SK-N-SH (cell line): ENCODE results near the gene UBAC2. TPM values are rescaled to one million over a fixed set of nuclear protein-coding genes. Genes with fewer than 3 reads are reported as not detected.
A peak's percentile ranks its signal among the peaks of the same experiment; 100 is the strongest.

Experiments used
- CTCF ChIA-PET: fragments of 300-600, 350-600 bp; formaldehyde crosslinking; extraction: SDS; loops from one replicate; lab custom pipeline; 2021; lab: Yijun Ruan, JAX
- POLR2A ChIA-PET: fragments of 350-600 bp; sonication (Branson Sonifier 250); formaldehyde crosslinking; extraction: SDS; loops from one replicate; lab custom pipeline; 2020; ENCODE audit warnings: antibody characterized with exemption, inconsistent platforms; lab: Yijun Ruan, JAX
- DNase-seq: peaks from one replicate; pipeline ENCODE4 v3.0.0; 2012
- H2AFZ ChIP-seq: fragments of 200-600 bp; sonication (generic); 2 replicates; pipeline ENCODE4 v1.8.1; 2016; ENCODE audit warnings: antibody characterized with exemption, mild to moderate bottlenecking, low read depth
- H3F3A ChIP-seq: fragments of 200-600 bp; sonication (generic); replicated peaks from 2 replicates; pipeline ENCODE3; 2016; ENCODE audit warnings: antibody characterized with exemption, mild to moderate bottlenecking; ENCODE audit not compliant: insufficient read depth
- H3K27ac ChIP-seq, 2 experiments: fragments of 200-500 bp in 1 of 2; fragments of 200-600 bp in 1 of 2; sonication (Bioruptor generic) in 1 of 2; sonication (generic), shearing (Covaris generic) in 1 of 2; 2 replicates each; pipeline versions ENCODE4 v1.5.1 to v1.6.1; 2014 to 2016; ENCODE audit warnings: low read depth in 2 of 2, inconsistent platforms in 1 of 2, low read length in 1 of 2, mild to moderate bottlenecking in 1 of 2, mixed read lengths in 1 of 2
- H3K27me3 ChIP-seq: fragments of 200-600 bp; sonication (generic), shearing (Covaris generic); 2 replicates; pipeline ENCODE4 v1.6.1; 2016; ENCODE audit warnings: mixed run types; ENCODE audit not compliant: insufficient read depth
- H3K36me3 ChIP-seq, 2 experiments: fragments of 200-500 bp in 1 of 2; fragments of 200-600 bp in 1 of 2; sonication (Bioruptor generic) in 1 of 2; sonication (generic) in 1 of 2; replicated peaks in 1 of 2; 2 replicates each; pipeline versions ENCODE3 to v1.5.1; 2014 to 2016; ENCODE audit warnings: low read length in 1 of 2, mild to moderate bottlenecking in 1 of 2; ENCODE audit not compliant: insufficient read depth in 2 of 2, control insufficient read depth in 1 of 2
- H3K4me1 ChIP-seq, 2 experiments: fragments of 200-500 bp in 1 of 2; fragments of 200-600 bp in 1 of 2; sonication (Bioruptor generic) in 1 of 2; sonication (generic), shearing (Covaris generic) in 1 of 2; 2 replicates each; pipeline versions ENCODE4 v1.5.1 to v1.6.1; 2014 to 2016; ENCODE audit warnings: low read depth in 1 of 2, low read length in 1 of 2, mixed run types in 1 of 2; ENCODE audit not compliant: insufficient read depth in 2 of 2, control insufficient read depth in 1 of 2
- H3K4me2 ChIP-seq: fragments of 200-600 bp; sonication (generic), shearing (Covaris generic); 2 replicates; pipeline ENCODE4 v1.6.1; 2017; ENCODE audit warnings: mixed run types
- H3K4me3 ChIP-seq, 2 experiments: fragments of 200-500 bp in 1 of 2; fragments of 200-600 bp in 1 of 2; sonication (Bioruptor generic) in 1 of 2; sonication (generic), shearing (Covaris generic) in 1 of 2; 2 replicates each; pipeline versions ENCODE4 v1.5.1 to v1.8.1; 2014 to 2016; ENCODE audit warnings: low read depth in 2 of 2, inconsistent platforms in 1 of 2, low read length in 1 of 2, mild to moderate bottlenecking in 1 of 2, mixed read lengths in 1 of 2, moderate library complexity in 1 of 2
- H3K79me2 ChIP-seq: fragments of 200-600 bp; sonication (generic); 2 replicates; pipeline ENCODE4 v1.8.1; 2017; ENCODE audit warnings: mild to moderate bottlenecking; ENCODE audit not compliant: insufficient read depth
- H3K9ac ChIP-seq: fragments of 200-600 bp; sonication (generic); 2 replicates; pipeline ENCODE4 v1.6.1; 2017; ENCODE audit warnings: mixed run types
- H3K9me2 ChIP-seq: fragments of 200-600 bp; sonication (generic); 2 replicates; pipeline ENCODE4 v1.6.1; 2017; ENCODE audit warnings: mixed run types
- H3K9me3 ChIP-seq: fragments of 200-600 bp; sonication (generic); 2 replicates; pipeline ENCODE4 v1.6.1; 2017; ENCODE audit warnings: mixed run types, mild to moderate bottlenecking, moderate library complexity
- H4K20me1 ChIP-seq: fragments of 200-600 bp; sonication (generic); 2 replicates; pipeline ENCODE4 v1.6.1; 2017; ENCODE audit warnings: mild to moderate bottlenecking, mixed run types; ENCODE audit not compliant: insufficient read depth
- EP300 ChIP-seq, 2 experiments: IDR thresholded peaks; 2 replicates each; pipeline versions ENCODE4 v1.4.0 to v1.6.1; 2012; ENCODE audit warnings: borderline replicate concordance in 1 of 2, low read depth in 1 of 2, low read length in 1 of 2
- EZH2phosphoT487 ChIP-seq: fragments of 200-600 bp; sonication (generic); IDR thresholded peaks from 2 replicates; pipeline ENCODE4 v1.6.1; 2017; ENCODE audit warnings: low read depth, mixed run types, mild to moderate bottlenecking, antibody characterized with exemption, moderate library complexity, borderline replicate concordance
- FOXJ3 ChIP-seq: sonication (generic); formaldehyde crosslinking; IDR thresholded peaks from 2 replicates; pipeline ENCODE4 v1.5.1; 2020; ENCODE audit warnings: mild to moderate bottlenecking, missing genetic modification reagents
- GABPA ChIP-seq: IDR thresholded peaks from 2 replicates; pipeline ENCODE4 v1.4.0; 2012; ENCODE audit warnings: low read depth, mild to moderate bottlenecking
- GATA2 ChIP-seq: sonication (generic); formaldehyde crosslinking; IDR thresholded peaks from 2 replicates; pipeline ENCODE4 v1.5.0; 2020; ENCODE audit warnings: mild to moderate bottlenecking, missing genetic modification reagents
- MXI1 ChIP-seq: IDR thresholded peaks from 2 replicates; pipeline ENCODE4 v1.6.1; 2012; ENCODE audit warnings: mild to moderate bottlenecking, low read depth, low read length, improper control_type of control experiment
- NFIC ChIP-seq: IDR thresholded peaks from 2 replicates; pipeline ENCODE4 v1.4.0; 2012; ENCODE audit warnings: borderline replicate concordance
- NRF1 ChIP-seq: IDR thresholded peaks from 2 replicates; pipeline ENCODE4 v1.6.1; 2012; ENCODE audit warnings: low read depth, mild to moderate bottlenecking, low read length
- RXRA ChIP-seq: IDR thresholded peaks from 2 replicates; pipeline ENCODE4 v1.4.0; 2012; ENCODE audit warnings: low read depth, mild to moderate bottlenecking, borderline replicate concordance
- SIN3A ChIP-seq: IDR thresholded peaks from 2 replicates; pipeline ENCODE4 v1.6.1; 2012; ENCODE audit warnings: low read depth, mild to moderate bottlenecking, low read length, moderate library complexity, borderline replicate concordance
- SMC3 ChIP-seq: IDR thresholded peaks from 2 replicates; pipeline ENCODE4 v1.6.1; 2012; ENCODE audit warnings: low read depth, low read length, improper control_type of control experiment
- TAF1 ChIP-seq: IDR thresholded peaks from 2 replicates; pipeline ENCODE4 v1.6.1; 2012; ENCODE audit warnings: low read depth, mild to moderate bottlenecking, low read length, moderate library complexity, borderline replicate concordance
- TEAD4 ChIP-seq: IDR thresholded peaks from 2 replicates; pipeline ENCODE4 v1.4.0; 2012; ENCODE audit warnings: mild to moderate bottlenecking, borderline replicate concordance; ENCODE audit not compliant: insufficient read depth
- WGBS: methylation state at CpG from one replicate; pipeline ENCODE4 v1.1.6; 2017; ENCODE audit warnings: low lambda C conversion rate; 5-methylcytosine and 5-hydroxymethylcytosine counted together
- polyA plus RNA-seq, 3 experiments: library from polyadenylated mRNA; depleted of rRNA; stranded (reverse); fragments of >200 nt; gene quantifications; 2 replicates each; pipeline ENCODE4 v1.2.3, GENCODE V29; 2012
- TF ChIP-seq, protein P1 (sequence below): IDR thresholded peaks from 2 replicates; pipeline ENCODE4 v1.4.0; 2012; ENCODE audit warnings: low read depth, borderline replicate concordance
- TF ChIP-seq, protein P2 (sequence below): IDR thresholded peaks from 2 replicates; pipeline ENCODE4; 2012
- TF ChIP-seq, protein P3 (sequence below): fragments of 150-350 bp; IDR thresholded peaks from 2 replicates; pipeline ENCODE4 v1.6.1; 2016; ENCODE audit warnings: mild to moderate bottlenecking, low read depth, low read length
- TF ChIP-seq, protein P4 (sequence below): IDR thresholded peaks from 2 replicates; pipeline ENCODE4 v1.6.1; 2012; ENCODE audit warnings: mild to moderate bottlenecking, low read depth, low read length, moderate library complexity
- TF ChIP-seq, protein P5 (sequence below): fragments of 150-350 bp; IDR thresholded peaks from 2 replicates; pipeline ENCODE4 v1.6.1; 2017; ENCODE audit warnings: antibody characterized with exemption, low read length, low read depth, borderline replicate concordance
- TF ChIP-seq, protein P6 (sequence below): fragments of 200-600 bp; sonication (generic); IDR thresholded peaks from 2 replicates; pipeline ENCODE4 v1.6.1; 2017; ENCODE audit warnings: antibody characterized with exemption, mild to moderate bottlenecking, moderate library complexity

Gene UBAC2
- polyA plus RNA-seq, 1 of the 3 experiments (the other 2 are of a cell fraction), result 79.0 TPM

DNA sequence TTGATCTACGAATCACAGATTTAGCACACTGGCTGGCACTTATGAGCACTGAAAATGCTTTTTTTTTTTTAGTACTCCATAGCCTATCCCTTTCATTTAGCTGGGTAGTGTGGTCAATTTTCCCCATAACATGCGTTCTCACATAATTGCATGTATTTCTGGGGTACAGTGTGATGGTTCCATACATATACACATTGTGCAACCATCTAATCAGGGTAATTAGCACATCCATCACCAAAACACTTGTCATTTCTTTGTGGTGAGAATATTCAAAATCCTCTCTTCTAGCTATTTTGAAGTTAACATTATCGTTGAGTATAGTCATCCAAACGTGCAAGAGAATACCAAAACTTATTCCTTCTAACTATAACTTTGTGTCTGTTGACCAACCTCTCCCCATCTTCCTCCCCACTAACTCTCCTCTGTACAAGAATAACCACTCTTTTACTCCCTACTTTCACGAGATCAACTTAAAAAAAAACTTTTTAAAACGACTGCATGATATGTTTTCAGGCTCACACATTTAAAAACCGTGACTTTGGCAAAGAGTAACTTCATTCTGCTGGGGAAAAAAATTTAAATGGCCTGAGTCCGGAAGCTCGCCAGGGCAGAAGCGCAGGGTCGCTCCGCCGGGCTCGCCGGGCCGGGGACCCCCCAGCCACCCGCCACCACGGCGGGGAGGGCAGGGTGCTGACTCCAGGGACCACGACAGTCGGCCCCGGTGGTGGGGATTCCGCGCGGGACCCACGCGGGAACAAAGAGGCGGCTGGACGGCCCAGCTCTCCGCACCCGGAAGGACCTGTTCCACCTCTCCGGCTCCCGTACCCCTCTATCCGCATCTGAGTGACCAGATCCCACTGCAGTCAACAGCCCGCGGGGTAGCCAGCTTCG, 868 bp upstream of the UBAC2 start:
- no peaks in the 10 kb centered on the region for H3K9me2 ChIP-seq
- no peaks in the 10 kb centered on the region for H3K9me3 ChIP-seq
- peak overlapping the region; percentile 84 for H2AFZ ChIP-seq
- CTCF ChIA-PET, result interaction anchor here (0.6 to 8.4 kb wide), 12 partner anchors 10 to 243 kb away, joined by 3 to 44 read pairs (median 5); partner anchors contain the start of gene GPR18
- peaks cover 5% of the 10 kb centered on the region; the same call in 1 of the 2 replicates for H4K20me1 ChIP-seq
- H3K9ac ChIP-seq, result peak overlapping the region; percentile 94
- H3F3A ChIP-seq, result peaks cover 4% of the 10 kb centered on the region
- H3K4me3 ChIP-seq, result peak overlapping the region; percentile 95 to 98
- H3K27ac ChIP-seq, result peak overlapping the region; percentile 88 to 89
- H3K4me2 ChIP-seq, result peak overlapping the region; percentile 73
- H3K79me2 ChIP-seq, result peaks cover 39% of the 10 kb centered on the region
- POLR2A ChIA-PET, result interaction anchor here (0.9 to 1.4 kb wide), 5 partner anchors 11 to 302 kb away, joined by 3 to 4 read pairs (median 3); partner anchors contain the start of gene TM9SF2
- peaks cover 0 to 6% of the 10 kb centered on the region in 2 experiments; a peak in 2 of 4 replicates for H3K4me1 ChIP-seq
- no peaks in the 10 kb centered on the region for H3K36me3 ChIP-seq
- no peaks in the 10 kb centered on the region for H3K27me3 ChIP-seq
- no peak for DNase-seq
- TF ChIP-seq EZH2phosphoT487 (no peak), NFIC (no peak), GATA2 (no peak), FOXJ3 (no peak), GABPA (no peak), EP300 (IDR thresholded peaks at IDR 0.05; ENCODE audit: borderline replicate concordance in 1 of 2, low read depth in 1 of 2, low read length in 1 of 2) (no peak), NRF1 (no peak), TEAD4 (no peak), TAF1 (no peak), RXRA (no peak), SMC3 (no peak), MXI1 (no peak), SIN3A (no peak)
- TF ChIP-seq, protein P1, sequence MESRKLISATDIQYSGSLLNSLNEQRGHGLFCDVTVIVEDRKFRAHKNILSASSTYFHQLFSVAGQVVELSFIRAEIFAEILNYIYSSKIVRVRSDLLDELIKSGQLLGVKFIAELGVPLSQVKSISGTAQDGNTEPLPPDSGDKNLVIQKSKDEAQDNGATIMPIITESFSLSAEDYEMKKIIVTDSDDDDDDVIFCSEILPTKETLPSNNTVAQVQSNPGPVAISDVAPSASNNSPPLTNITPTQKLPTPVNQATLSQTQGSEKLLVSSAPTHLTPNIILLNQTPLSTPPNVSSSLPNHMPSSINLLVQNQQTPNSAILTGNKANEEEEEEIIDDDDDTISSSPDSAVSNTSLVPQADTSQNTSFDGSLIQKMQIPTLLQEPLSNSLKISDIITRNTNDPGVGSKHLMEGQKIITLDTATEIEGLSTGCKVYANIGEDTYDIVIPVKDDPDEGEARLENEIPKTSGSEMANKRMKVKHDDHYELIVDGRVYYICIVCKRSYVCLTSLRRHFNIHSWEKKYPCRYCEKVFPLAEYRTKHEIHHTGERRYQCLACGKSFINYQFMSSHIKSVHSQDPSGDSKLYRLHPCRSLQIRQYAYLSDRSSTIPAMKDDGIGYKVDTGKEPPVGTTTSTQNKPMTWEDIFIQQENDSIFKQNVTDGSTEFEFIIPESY, result no peak
- TF ChIP-seq, protein P2, sequence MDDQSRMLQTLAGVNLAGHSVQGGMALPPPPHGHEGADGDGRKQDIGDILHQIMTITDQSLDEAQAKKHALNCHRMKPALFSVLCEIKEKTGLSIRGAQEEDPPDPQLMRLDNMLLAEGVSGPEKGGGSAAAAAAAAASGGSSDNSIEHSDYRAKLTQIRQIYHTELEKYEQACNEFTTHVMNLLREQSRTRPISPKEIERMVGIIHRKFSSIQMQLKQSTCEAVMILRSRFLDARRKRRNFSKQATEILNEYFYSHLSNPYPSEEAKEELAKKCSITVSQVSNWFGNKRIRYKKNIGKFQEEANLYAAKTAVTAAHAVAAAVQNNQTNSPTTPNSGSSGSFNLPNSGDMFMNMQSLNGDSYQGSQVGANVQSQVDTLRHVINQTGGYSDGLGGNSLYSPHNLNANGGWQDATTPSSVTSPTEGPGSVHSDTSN, result no peak
- TF ChIP-seq, protein P3, sequence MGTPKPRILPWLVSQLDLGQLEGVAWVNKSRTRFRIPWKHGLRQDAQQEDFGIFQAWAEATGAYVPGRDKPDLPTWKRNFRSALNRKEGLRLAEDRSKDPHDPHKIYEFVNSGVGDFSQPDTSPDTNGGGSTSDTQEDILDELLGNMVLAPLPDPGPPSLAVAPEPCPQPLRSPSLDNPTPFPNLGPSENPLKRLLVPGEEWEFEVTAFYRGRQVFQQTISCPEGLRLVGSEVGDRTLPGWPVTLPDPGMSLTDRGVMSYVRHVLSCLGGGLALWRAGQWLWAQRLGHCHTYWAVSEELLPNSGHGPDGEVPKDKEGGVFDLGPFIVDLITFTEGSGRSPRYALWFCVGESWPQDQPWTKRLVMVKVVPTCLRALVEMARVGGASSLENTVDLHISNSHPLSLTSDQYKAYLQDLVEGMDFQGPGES, result no peak
- TF ChIP-seq, protein P4, sequence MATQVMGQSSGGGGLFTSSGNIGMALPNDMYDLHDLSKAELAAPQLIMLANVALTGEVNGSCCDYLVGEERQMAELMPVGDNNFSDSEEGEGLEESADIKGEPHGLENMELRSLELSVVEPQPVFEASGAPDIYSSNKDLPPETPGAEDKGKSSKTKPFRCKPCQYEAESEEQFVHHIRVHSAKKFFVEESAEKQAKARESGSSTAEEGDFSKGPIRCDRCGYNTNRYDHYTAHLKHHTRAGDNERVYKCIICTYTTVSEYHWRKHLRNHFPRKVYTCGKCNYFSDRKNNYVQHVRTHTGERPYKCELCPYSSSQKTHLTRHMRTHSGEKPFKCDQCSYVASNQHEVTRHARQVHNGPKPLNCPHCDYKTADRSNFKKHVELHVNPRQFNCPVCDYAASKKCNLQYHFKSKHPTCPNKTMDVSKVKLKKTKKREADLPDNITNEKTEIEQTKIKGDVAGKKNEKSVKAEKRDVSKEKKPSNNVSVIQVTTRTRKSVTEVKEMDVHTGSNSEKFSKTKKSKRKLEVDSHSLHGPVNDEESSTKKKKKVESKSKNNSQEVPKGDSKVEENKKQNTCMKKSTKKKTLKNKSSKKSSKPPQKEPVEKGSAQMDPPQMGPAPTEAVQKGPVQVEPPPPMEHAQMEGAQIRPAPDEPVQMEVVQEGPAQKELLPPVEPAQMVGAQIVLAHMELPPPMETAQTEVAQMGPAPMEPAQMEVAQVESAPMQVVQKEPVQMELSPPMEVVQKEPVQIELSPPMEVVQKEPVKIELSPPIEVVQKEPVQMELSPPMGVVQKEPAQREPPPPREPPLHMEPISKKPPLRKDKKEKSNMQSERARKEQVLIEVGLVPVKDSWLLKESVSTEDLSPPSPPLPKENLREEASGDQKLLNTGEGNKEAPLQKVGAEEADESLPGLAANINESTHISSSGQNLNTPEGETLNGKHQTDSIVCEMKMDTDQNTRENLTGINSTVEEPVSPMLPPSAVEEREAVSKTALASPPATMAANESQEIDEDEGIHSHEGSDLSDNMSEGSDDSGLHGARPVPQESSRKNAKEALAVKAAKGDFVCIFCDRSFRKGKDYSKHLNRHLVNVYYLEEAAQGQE, result no peak
- TF ChIP-seq, protein P5, sequence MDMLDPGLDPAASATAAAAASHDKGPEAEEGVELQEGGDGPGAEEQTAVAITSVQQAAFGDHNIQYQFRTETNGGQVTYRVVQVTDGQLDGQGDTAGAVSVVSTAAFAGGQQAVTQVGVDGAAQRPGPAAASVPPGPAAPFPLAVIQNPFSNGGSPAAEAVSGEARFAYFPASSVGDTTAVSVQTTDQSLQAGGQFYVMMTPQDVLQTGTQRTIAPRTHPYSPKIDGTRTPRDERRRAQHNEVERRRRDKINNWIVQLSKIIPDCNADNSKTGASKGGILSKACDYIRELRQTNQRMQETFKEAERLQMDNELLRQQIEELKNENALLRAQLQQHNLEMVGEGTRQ, result no peak
- TF ChIP-seq, protein P6, sequence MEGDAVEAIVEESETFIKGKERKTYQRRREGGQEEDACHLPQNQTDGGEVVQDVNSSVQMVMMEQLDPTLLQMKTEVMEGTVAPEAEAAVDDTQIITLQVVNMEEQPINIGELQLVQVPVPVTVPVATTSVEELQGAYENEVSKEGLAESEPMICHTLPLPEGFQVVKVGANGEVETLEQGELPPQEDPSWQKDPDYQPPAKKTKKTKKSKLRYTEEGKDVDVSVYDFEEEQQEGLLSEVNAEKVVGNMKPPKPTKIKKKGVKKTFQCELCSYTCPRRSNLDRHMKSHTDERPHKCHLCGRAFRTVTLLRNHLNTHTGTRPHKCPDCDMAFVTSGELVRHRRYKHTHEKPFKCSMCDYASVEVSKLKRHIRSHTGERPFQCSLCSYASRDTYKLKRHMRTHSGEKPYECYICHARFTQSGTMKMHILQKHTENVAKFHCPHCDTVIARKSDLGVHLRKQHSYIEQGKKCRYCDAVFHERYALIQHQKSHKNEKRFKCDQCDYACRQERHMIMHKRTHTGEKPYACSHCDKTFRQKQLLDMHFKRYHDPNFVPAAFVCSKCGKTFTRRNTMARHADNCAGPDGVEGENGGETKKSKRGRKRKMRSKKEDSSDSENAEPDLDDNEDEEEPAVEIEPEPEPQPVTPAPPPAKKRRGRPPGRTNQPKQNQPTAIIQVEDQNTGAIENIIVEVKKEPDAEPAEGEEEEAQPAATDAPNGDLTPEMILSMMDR, result no peak
- 12% methylated on average over 10 of the region's 37 CpGs for WGBS
